ENCODE data around the gene BTBD18. TPM values are rescaled to one million over a fixed set of nuclear protein-coding genes. Genes with fewer than 3 reads are reported as not detected.

Gene BTBD18
- total and polyA plus RNA-seq, 10 of the 15 experiments (the other 5 are each of a cell fraction or from before 2014, with no cell fraction given) = 0.05 to 0.58 (median 0.19) TPM; not detected in 6

- no peak for TF ChIP-seq ZBTB33 (IDR thresholded peaks at IDR 0.05)
- TF ChIP-seq NRF1 (conservative IDR thresholded peaks at IDR 0.05; ENCODE audit: low read depth, low read length) = no peak
- TF ChIP-seq JUND (IDR thresholded peaks at IDR 0.05; ENCODE audit: low read depth, low read length) = no peak
- TF ChIP-seq MLLT1 (IDR thresholded peaks at IDR 0.05) = no peak
- peak; percentile 57; the same call in 1 of the 2 replicates for TF ChIP-seq BACH1 (IDR thresholded peaks at IDR 0.05; ENCODE audit: borderline replicate concordance)
- no peak for TF ChIP-seq IRF4 (IDR thresholded peaks at IDR 0.05; ENCODE audit: low read depth, low read length)
- TF ChIP-seq FOXM1 (IDR thresholded peaks at IDR 0.05; ENCODE audit: low read depth, low read length) = no peak
- no peak for TF ChIP-seq FOS (IDR thresholded peaks at IDR 0.05; ENCODE audit: borderline replicate concordance, extremely low read depth, insufficient read length)
- TF ChIP-seq BHLHE40 (IDR thresholded peaks at IDR 0.05; ENCODE audit: borderline replicate concordance in 1 of 2, low read depth in 2 of 2, low read length in 1 of 2) = peak in 1 of 2 experiments; percentile 18; a peak in 1 of 4 replicates
- TF ChIP-seq CBX5 (IDR thresholded peaks at IDR 0.05; ENCODE audit: low read depth) = no peak
- no peak for TF ChIP-seq TARDBP (IDR thresholded peaks at IDR 0.05; ENCODE audit: borderline replicate concordance)
- no peak for TF ChIP-seq HDAC6 (IDR thresholded peaks at IDR 0.05; ENCODE audit: unreplicated experiment)
- TF ChIP-seq HSF1 (IDR thresholded peaks at IDR 0.05; ENCODE audit: low read depth, low read length) = no peak
- TF ChIP-seq RELA (IDR thresholded peaks at IDR 0.05; ENCODE audit: borderline replicate concordance, partially characterized antibody) = peak; percentile 33
- TF ChIP-seq PBX3 (IDR thresholded peaks at IDR 0.05; ENCODE audit: insufficient replicate concordance, low read depth, low read length) = peak; percentile 81
- TF ChIP-seq JUNB (IDR thresholded peaks at IDR 0.05) = no peak
- no peak for TF ChIP-seq ZNF592 (IDR thresholded peaks at IDR 0.05)
- TF ChIP-seq SIN3A (IDR thresholded peaks at IDR 0.05; ENCODE audit: low read depth, low read length) = peak; percentile 52; the same call in 1 of the 2 replicates
- TF ChIP-seq ZNF207 (IDR thresholded peaks at IDR 0.05; ENCODE audit: borderline replicate concordance) = peak; percentile 86; the same call in 1 of the 2 replicates
Observed at GRCh38 chr11:57711414-57712255, 40.0 kb downstream of the BTBD18 start, which contains the start of gene MED19 (continued).
